ENCODE data around the gene CAMK1G.

GRCh38 chr1:209607102-209607794, 23.7 kb downstream of the CAMK1G start:
- no peak for TF ChIP-seq TOX (CRISPR knock-in tag; IDR thresholded peaks at IDR 0.05; ENCODE audit: borderline replicate concordance)
- no peak for TF ChIP-seq RARB (CRISPR knock-in tag; IDR thresholded peaks at IDR 0.05)
- no peak for TF ChIP-seq ZNF8 (CRISPR knock-in tag; IDR thresholded peaks at IDR 0.05)
- TF ChIP-seq SNAI2 (CRISPR knock-in tag; IDR thresholded peaks at IDR 0.05), result no peak

Measured in SK-N-SH treated with all-trans-retinoic acid at 6 μM for 48 hours (cell line).